ENCODE measurements around the gene EVI5L. TPM values are rescaled to one million over a fixed set of nuclear protein-coding genes. Genes with fewer than 3 reads are reported as not detected.

Gene EVI5L
- total and polyA plus RNA-seq, 2 of the 13 experiments (the other 11 are each of a cell fraction or from before 2014, with no cell fraction given): 1.7 to 2.4 TPM

GRCh38 chr19:7869453-7869909, 39.5 kb downstream of the EVI5L start (continued):
- TF ChIP-seq ZNF615 (CRISPR knock-in tag; IDR thresholded peaks at IDR 0.05; ENCODE audit: borderline replicate concordance) (no peak), ASH2L (IDR thresholded peaks at IDR 0.05; ENCODE audit: insufficient read length, low read depth, low read length) (peak; percentile 6), MXI1 (IDR thresholded peaks at IDR 0.05; ENCODE audit: borderline replicate concordance, low read depth, low read length) (0 out of 3 replicates have a peak, but pooled peaks have one; percentile 18), MAFK (conservative IDR thresholded peaks at IDR 0.05 in 1 of 2, IDR thresholded peaks at IDR 0.05 in 1 of 2; ENCODE audit: low read length in 2 of 2) (no peak), ZNF614 (CRISPR knock-in tag; IDR thresholded peaks at IDR 0.05; ENCODE audit: borderline replicate concordance) (peak; percentile 30; the same call in 1 of the 2 replicates), KLF6 (CRISPR knock-in tag; IDR thresholded peaks at IDR 0.05) (0 out of 2 replicates have a peak, but pooled peaks have one; percentile 61), HMG20B (CRISPR knock-in tag; conservative IDR thresholded peaks at IDR 0.05) (no peak), GPBP1L1 (CRISPR knock-in tag; IDR thresholded peaks at IDR 0.05) (no peak), ZNF747 (CRISPR knock-in tag; IDR thresholded peaks at IDR 0.05; ENCODE audit: borderline replicate concordance) (no peak; the same call in 1 of the 2 replicates), ZNF547 (CRISPR knock-in tag; IDR thresholded peaks at IDR 0.05) (peak; percentile 60; the same call in 1 of the 2 replicates), ZBTB14 (CRISPR knock-in tag; IDR thresholded peaks at IDR 0.05) (0 out of 2 replicates have a peak, but pooled peaks have one; percentile 12), ZHX2 (IDR thresholded peaks at IDR 0.05; ENCODE audit: low read depth) (no peak), ZHX2 (CRISPR knock-in tag; IDR thresholded peaks at IDR 0.05; ENCODE audit: borderline replicate concordance) (peak; percentile 75; the same call in 1 of the 2 replicates), HNF1A (IDR thresholded peaks at IDR 0.05; ENCODE audit: low read depth) (no peak), HNF1A (CRISPR knock-in tag; IDR thresholded peaks at IDR 0.05; ENCODE audit: borderline replicate concordance) (0 out of 2 replicates have a peak, but pooled peaks have one; percentile 22), KDM5B (CRISPR knock-in tag; IDR thresholded peaks at IDR 0.05; ENCODE audit: borderline replicate concordance) (0 out of 2 replicates have a peak, but pooled peaks have one; percentile 48), ZNF589 (CRISPR knock-in tag; conservative IDR thresholded peaks at IDR 0.05) (no peak)
